Adrenal gland (tissue), 12 donors: ENCODE results near the gene NEDD9. TPM values are rescaled to one million over a fixed set of nuclear protein-coding genes. Genes with fewer than 3 reads are reported as not detected.

Source experiments
- DNase-seq, 7 donors: peaks; one replicate each; pipeline ENCODE4 v3.0.0-alpha.2; 2019 to 2020
- H3K27ac ChIP-seq, 5 donors: fragments of 200-600 bp; sonication (generic) in 4 of 5; 1 replicate in 3 of 5; 2 replicates in 2 of 5; pipeline versions ENCODE4 v1.5.1 to v1.8.0; 2016 to 2020; ENCODE audit warnings: mild to moderate bottlenecking in 1 of 5
- H3K27me3 ChIP-seq: fragments of 200-600 bp; 2 replicates; pipeline ENCODE4 v1.8.0; 2021
- H3K36me3 ChIP-seq, 2 donors: fragments of 200-600 bp; replicated peaks in 1 of 2; 1 replicate in 1 of 2; 2 replicates in 1 of 2; pipeline versions ENCODE4 v1.5.1 to v1.8.0; 2018 to 2022
- H3K4me1 ChIP-seq, 2 donors: fragments of 200-600 bp; replicated peaks in 1 of 2; 1 replicate in 1 of 2; 2 replicates in 1 of 2; pipeline versions ENCODE4 v1.5.1 to v1.8.0; 2018 to 2021
- H3K4me3 ChIP-seq, 4 donors: fragments of 200-600 bp; sonication (generic) in 3 of 4; one replicate each; pipeline ENCODE4 v1.5.1; 2016 to 2018
- H3K9me3 ChIP-seq, 3 donors: fragments of 200-600 bp; sonication (generic) in 1 of 3; replicated peaks in 1 of 3; 1 replicate in 2 of 3; 2 replicates in 1 of 3; pipeline versions ENCODE4 v1.5.1 to v1.8.0; 2016 to 2021
- CTCF ChIP-seq, 6 experiments: fragments of 450-650 bp in 4 of 6; fragments of 200-600 bp in 2 of 6; sonication (generic) in 1 of 6; IDR thresholded peaks; 1 replicate in 5 of 6; 2 replicates in 1 of 6; pipeline versions ENCODE4 v1.5.1 to v1.8.0; 2016 to 2021; ENCODE audit warnings: antibody characterized with exemption in 6 of 6, mild to moderate bottlenecking in 2 of 6, moderate library complexity in 1 of 6
- POLR2A ChIP-seq, 2 donors: fragments of 450-650 bp; IDR thresholded peaks; one replicate each; pipeline ENCODE4 v1.6.1; 2017; ENCODE audit warnings: antibody characterized with exemption in 2 of 2, mild to moderate bottlenecking in 2 of 2, moderate library complexity in 1 of 2
- WGBS, 4 donors: extraction: QIAGEN DNeasy Blood & Tissue Kit in 2 of 4; methylation state at CpG; one replicate each; pipeline versions ENCODE4 v1.1.5 to v1.1.7; 2013 to 2017; 5-methylcytosine and 5-hydroxymethylcytosine counted together
- intact Hi-C, 2 donors: fragments of 100-400 bp; cut with DNase I; formaldehyde crosslinking; loops; one replicate each; pipeline versions ENCODE4 v1.14.1 to v1.15.0; 2022 to 2023
- polyA plus RNA-seq, 3 donors: library from polyadenylated mRNA; stranded (reverse); fragments of 200-250 nt in 2 of 3; fragments of 350-450 nt in 1 of 3; fragmentation: Illumina TruSeq in 1 of 3; extraction: RNeasy Lipid Tissue Mini Kit (QIAGEN cat#74804) in 1 of 3; gene quantifications; one replicate each; pipeline ENCODE4 v1.2.3, GENCODE V29; 2013 to 2014
- total RNA-seq, 9 donors: library from RNA; depleted of rRNA in 4 of 9; stranded (reverse); fragments of >200 nt in 4 of 9; fragments of 120-200 nt in 1 of 9; fragmentation: NEBNext Ultra II Directional in 1 of 9; extraction: Animal tissue kit (Norgen Biotek cat#: 25700) in 1 of 9; gene quantifications; one replicate each; pipeline versions ENCODE4 v1.1.0 to v1.2.4, GENCODE V29; 2013 to 2023
- donor health status: healthy with polysubstance abuse.
- donor health status: Bipolar disorder and iron deficiency.
- donor health status: DM: yes; HTN: yes; CAD: no.
- donor health status: DM: no; HTN: no; CAD: no.
- donor health status: DM: no; HTN: no; CAD: no.
- donor health status: DM: yes; HTN: yes; CAD: no.

NEDD9 gene
- total and polyA plus RNA-seq, 12 donors = 6.6 to 47.9 (median 13.5) TPM

- TF ChIP-seq CTCF (IDR thresholded peaks at IDR 0.05) = no peak
- TF ChIP-seq POLR2A (IDR thresholded peaks at IDR 0.05) = no peak
- H3K4me3 ChIP-seq = no peak overlapping the region
- peak in 1 of 7 donors; percentile 32 for DNase-seq
- no peaks in the 10 kb centered on the region for H3K36me3 ChIP-seq
- no peaks in the 10 kb centered on the region for H3K9me3 ChIP-seq
- H3K4me1 ChIP-seq = no peaks in the 10 kb centered on the region
- no peaks in the 10 kb centered on the region for H3K27me3 ChIP-seq
- 72 to 88% (median 82%) methylated on average over 17 of the region's 17 CpGs for WGBS, 4 donors
- intact Hi-C loops = no loop called here
- peak overlapping the region in 1 of 5 donors; percentile 6 for H3K27ac ChIP-seq
Measured at GRCh38 chr6:11279284-11279689, 46.8 kb upstream of the NEDD9 start.

DNA sequence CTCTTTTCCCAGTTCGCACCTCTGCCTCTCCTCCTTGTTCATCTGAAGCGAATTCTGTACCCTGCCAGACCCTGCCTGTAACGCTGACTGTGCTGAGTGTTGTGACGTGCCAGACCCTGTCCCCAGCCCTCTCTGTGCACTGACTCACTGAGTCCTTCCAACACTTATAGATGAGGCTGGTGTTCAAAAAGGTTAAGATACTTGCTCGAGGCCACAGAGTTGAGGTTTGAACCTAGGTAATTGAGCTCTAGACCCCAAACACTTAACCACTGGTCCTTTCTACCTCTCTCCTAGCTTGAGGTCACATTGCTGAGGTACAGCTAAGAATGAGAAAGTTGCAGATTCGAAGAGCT is 45.7 kb upstream of the NEDD9 start:
- peak overlapping the region in 1 of 5 donors; percentile 32 for H3K27ac ChIP-seq
- intact Hi-C loops = no loop called here
- TF ChIP-seq POLR2A (IDR thresholded peaks at IDR 0.05) (no peak), CTCF (IDR thresholded peaks at IDR 0.05) (no peak)
- WGBS, 4 donors = 75 to 90% (median 83%) methylated on average over 6 of the region's 6 CpGs
- no peaks in the 10 kb centered on the region for H3K4me1 ChIP-seq
- H3K9me3 ChIP-seq = no peaks in the 10 kb centered on the region
- DNase-seq = no peak
- H3K4me3 ChIP-seq = no peak overlapping the region
- no peaks in the 10 kb centered on the region for H3K27me3 ChIP-seq
- no peaks in the 10 kb centered on the region for H3K36me3 ChIP-seq

- intact Hi-C loops = no loop called here
- DNase-seq = peak in 2 of 7 donors; percentile 17 to 60
- no peaks in the 10 kb centered on the region for H3K9me3 ChIP-seq
- no peaks in the 10 kb centered on the region for H3K27me3 ChIP-seq
- no peaks in the 10 kb centered on the region for H3K36me3 ChIP-seq
- TF ChIP-seq CTCF (IDR thresholded peaks at IDR 0.05) (no peak), POLR2A (IDR thresholded peaks at IDR 0.05) (no peak)
- H3K27ac ChIP-seq = peak overlapping the region in 1 of 5 donors; percentile 32
- no peaks in the 10 kb centered on the region for H3K4me1 ChIP-seq
- no peak overlapping the region for H3K4me3 ChIP-seq
- WGBS, 4 donors = 74 to 81% (median 79%) methylated on average over 14 of the region's 14 CpGs
Measured at GRCh38 chr6:11277275-11278206, 45.1 kb upstream of the NEDD9 start.

- Histone ChIP-seq H3K36me3 (no peaks in the 10 kb centered on the region), H3K4me1 (no peaks in the 10 kb centered on the region), H3K27ac (peak overlapping the region in 1 of 5 donors; percentile 6), H3K4me3 (no peak overlapping the region), H3K27me3 (no peaks in the 10 kb centered on the region), H3K9me3 (no peaks in the 10 kb centered on the region)
- no peak for TF ChIP-seq POLR2A (IDR thresholded peaks at IDR 0.05)
- no peak for TF ChIP-seq CTCF (IDR thresholded peaks at IDR 0.05)
- no peak for DNase-seq
- intact Hi-C loops = no loop called here
- WGBS, 4 donors = 88 to 96% (median 92%) methylated on average over 4 of the region's 4 CpGs
Measured at GRCh38 chr6:11276911-11277274, 44.4 kb upstream of the NEDD9 start.
